Measurements from ENCODE around the gene TNIP1.

TNIP1 gene

DNA sequence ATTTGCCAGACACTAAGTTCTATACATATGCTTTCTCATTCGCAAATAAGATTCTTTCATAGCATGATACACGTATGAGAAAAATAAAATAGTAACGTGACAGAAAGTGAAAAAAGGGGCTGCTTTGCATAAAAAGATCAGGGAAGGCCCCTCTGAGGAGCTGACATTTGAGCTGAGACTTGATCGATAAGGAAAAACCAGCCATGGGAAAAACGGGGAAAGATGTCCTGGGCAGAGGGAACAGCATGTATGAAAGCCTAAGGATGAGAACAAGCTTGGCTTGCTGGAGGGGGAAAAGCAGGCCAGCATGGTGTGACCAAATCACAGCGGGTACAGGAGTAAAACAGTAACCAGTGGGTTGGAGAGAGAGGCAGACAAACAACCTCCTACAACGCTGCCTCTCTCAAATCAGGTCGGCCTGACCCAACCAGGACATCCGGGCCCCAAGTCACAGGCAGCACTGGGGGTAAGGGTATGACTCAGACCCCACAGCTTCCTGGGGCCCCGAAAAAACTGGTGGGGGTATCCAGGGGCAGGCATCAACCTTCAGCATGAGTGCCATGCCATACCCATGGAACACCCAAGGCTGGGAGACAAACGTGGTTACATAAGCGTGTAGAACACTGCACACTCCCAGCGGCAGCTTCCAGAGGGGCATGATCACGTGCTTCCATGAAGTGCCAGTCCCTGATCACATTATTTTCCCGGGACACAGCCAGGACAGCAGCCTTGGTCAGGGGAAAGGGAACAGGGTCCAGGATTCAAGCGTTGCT is 2.2 kb downstream of the TNIP1 start:
- TF ChIP-seq CTCF (IDR thresholded peaks at IDR 0.05; ENCODE audit: low read depth, low read length), result no peak
- H3K9me3 ChIP-seq, result no peaks in the 10 kb centered on the region; the same call in 1 of the 2 replicates
- H3K27me3 ChIP-seq, result no peaks in the 10 kb centered on the region
- H3K4me3 ChIP-seq (ENCODE audit: low read depth, low read length), result no peak overlapping the region
- no peak for DNase-seq
- no peaks in the 10 kb centered on the region; the same call in 1 of the 2 replicates for H3K36me3 ChIP-seq
- peaks cover 3% of the 10 kb centered on the region; the same call in 1 of the 2 replicates for H3K4me1 ChIP-seq

DNA sequence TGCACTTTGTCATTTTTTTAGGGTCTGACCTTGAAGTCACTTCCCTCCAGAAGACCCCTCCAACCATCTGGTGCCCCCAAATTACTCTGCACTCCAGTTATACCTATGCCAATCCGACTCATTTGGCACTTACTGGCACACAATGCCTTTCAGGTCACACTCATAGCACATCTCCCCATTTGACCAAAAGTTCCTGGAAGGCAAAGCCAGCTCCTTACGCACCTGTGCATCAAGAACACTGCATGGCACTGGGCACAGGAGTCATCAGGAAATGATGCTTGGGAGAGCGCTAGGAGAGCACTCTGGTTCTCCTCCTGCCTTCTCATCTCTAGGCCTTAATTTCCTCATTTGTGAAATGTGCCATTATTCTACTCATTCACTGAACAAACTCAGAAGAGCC is 2.9 kb downstream of the TNIP1 start:
- no peak for TF ChIP-seq CTCF (IDR thresholded peaks at IDR 0.05; ENCODE audit: low read depth, low read length)
- DNase-seq, result no peak
- Histone ChIP-seq H3K27me3 (no peaks in the 10 kb centered on the region), H3K9me3 (no peaks in the 10 kb centered on the region; the same call in 1 of the 2 replicates), H3K4me3 (ENCODE audit: low read depth, low read length) (no peak overlapping the region), H3K4me1 (peaks cover 3% of the 10 kb centered on the region; the same call in 1 of the 2 replicates), H3K36me3 (no peaks in the 10 kb centered on the region; the same call in 1 of the 2 replicates)

GRCh38 chr5:151077419-151077818 is 3.4 kb downstream of the TNIP1 start:
- H3K4me3 ChIP-seq (ENCODE audit: low read depth, low read length), result no peak overlapping the region

DNA sequence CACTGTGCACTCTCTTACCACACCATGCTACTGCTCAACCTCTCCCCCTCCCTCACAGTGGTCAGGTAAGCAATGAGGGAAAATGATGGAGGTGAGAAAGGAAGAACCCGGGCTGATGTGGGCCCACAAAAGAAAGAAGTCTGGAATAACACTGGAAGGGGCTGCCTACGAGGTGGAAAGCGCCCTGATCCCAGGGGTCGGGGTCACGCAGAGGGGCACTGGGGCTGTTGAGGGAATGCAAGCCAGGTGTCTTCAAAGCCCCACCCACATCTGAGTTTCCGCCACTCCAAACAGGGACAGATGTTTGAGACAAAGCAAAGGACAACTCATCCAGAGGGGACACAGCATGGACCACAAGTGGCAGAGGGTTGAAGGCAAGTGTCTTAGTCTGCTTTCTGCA is 4.2 kb downstream of the TNIP1 start:
- no peak for TF ChIP-seq CTCF (IDR thresholded peaks at IDR 0.05; ENCODE audit: low read depth, low read length)
- H3K36me3 ChIP-seq, result no peaks in the 10 kb centered on the region; the same call in 1 of the 2 replicates
- H3K9me3 ChIP-seq, result no peaks in the 10 kb centered on the region; the same call in 1 of the 2 replicates
- no peak overlapping the region for H3K4me3 ChIP-seq (ENCODE audit: low read depth, low read length)
- no peaks in the 10 kb centered on the region for H3K27me3 ChIP-seq
- no peaks in the 10 kb centered on the region for H3K4me1 ChIP-seq
- no peak for DNase-seq

More at GRCh38 chr5:151077419-151077818, 3.4 kb downstream of the TNIP1 start:
- no peaks in the 10 kb centered on the region; the same call in 1 of the 2 replicates for H3K9me3 ChIP-seq
- H3K4me1 ChIP-seq, result peaks cover 3% of the 10 kb centered on the region; the same call in 1 of the 2 replicates
- no peak for DNase-seq
- no peaks in the 10 kb centered on the region; the same call in 1 of the 2 replicates for H3K36me3 ChIP-seq
- no peak for TF ChIP-seq CTCF (IDR thresholded peaks at IDR 0.05; ENCODE audit: low read depth, low read length)
- no peaks in the 10 kb centered on the region for H3K27me3 ChIP-seq

DNA sequence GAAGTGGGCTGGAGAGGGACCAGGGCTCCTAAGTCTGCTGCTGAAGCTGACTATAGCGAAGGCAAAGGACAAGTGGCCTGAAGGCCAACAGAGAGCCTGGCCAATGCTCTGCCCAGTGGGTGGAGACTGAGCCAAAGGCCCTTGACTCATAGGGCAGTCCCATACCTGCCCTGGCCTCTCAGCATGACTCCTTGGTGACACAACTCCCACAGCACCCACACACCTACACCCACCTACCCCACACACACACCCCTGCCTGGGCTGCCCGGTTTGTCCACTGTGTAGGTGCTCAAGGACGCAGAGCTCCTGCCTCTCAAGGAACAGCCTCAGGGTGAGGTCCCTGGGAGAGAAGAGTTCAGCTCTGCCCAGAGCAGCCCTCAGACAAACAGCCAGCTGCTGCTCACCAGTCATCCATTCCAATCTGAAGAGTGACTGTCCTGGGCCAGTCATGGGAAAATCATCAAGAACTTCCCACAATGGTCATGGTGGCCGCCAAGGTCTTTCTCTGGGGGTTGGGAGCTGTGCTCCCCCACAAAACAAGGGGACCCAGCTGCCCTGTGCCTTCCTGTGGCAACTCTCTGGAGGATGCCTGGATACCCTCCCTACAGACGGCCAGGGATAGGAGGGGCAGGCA is 5.0 kb downstream of the TNIP1 start:
- no peaks in the 10 kb centered on the region for H3K27me3 ChIP-seq
- no peaks in the 10 kb centered on the region for H3K4me1 ChIP-seq
- no peak overlapping the region for H3K4me3 ChIP-seq (ENCODE audit: low read depth, low read length)
- H3K9me3 ChIP-seq, result no peaks in the 10 kb centered on the region; the same call in 1 of the 2 replicates
- DNase-seq, result no peak
- no peaks in the 10 kb centered on the region; the same call in 1 of the 2 replicates for H3K36me3 ChIP-seq
- no peak for TF ChIP-seq CTCF (IDR thresholded peaks at IDR 0.05; ENCODE audit: low read depth, low read length)
